HuH-7.5 (cell line): ENCODE measurements around the gene OLIG2.

Experiments used
- DNase-seq: peaks from one replicate; pipeline ENCODE4 v3.0.0; 2011; ENCODE audit warnings: low spot score

Gene OLIG2

GRCh38 chr21:33019885-33020557 lies 5.7 kb upstream of the OLIG2 start:
- no peak for DNase-seq

GRCh38 chr21:33020558-33021100 lies 5.1 kb upstream of the OLIG2 start:
- no peak for DNase-seq

GRCh38 chr21:33021150-33021549 lies 4.6 kb upstream of the OLIG2 start:
- DNase-seq, result no peak

- no peak for DNase-seq
Measured at GRCh38 chr21:33021667-33022066, 4.1 kb upstream of the OLIG2 start.

GRCh38 chr21:33022489-33022827 lies 3.3 kb upstream of the OLIG2 start:
- DNase-seq, result no peak

GRCh38 chr21:33022828-33023573 lies 2.7 kb upstream of the OLIG2 start:
- DNase-seq, result no peak

- no peak for DNase-seq
Measured at GRCh38 chr21:33023574-33024200, 2.0 kb upstream of the OLIG2 start.

GRCh38 chr21:33024201-33025103 lies 1.3 kb upstream of the OLIG2 start:
- DNase-seq, result no peak

- no peak for DNase-seq
Measured at GRCh38 chr21:33025106-33025488, 638 bp upstream of the OLIG2 start.

- no peak for DNase-seq
Measured at GRCh38 chr21:33026443-33026858, 716 bp downstream of the OLIG2 start.

- DNase-seq, result no peak
Measured at GRCh38 chr21:33026878-33027400, 1.2 kb downstream of the OLIG2 start.

- DNase-seq, result no peak
Measured at GRCh38 chr21:33027401-33028286, 1.9 kb downstream of the OLIG2 start.

GRCh38 chr21:33028287-33028670 lies 2.5 kb downstream of the OLIG2 start:
- DNase-seq, result no peak

- DNase-seq, result no peak
Measured at GRCh38 chr21:33028773-33029384, 3.1 kb downstream of the OLIG2 start.

- DNase-seq, result no peak
Measured at GRCh38 chr21:33029385-33029921, 3.7 kb downstream of the OLIG2 start.

- no peak for DNase-seq
Measured at GRCh38 chr21:33029975-33030461, 4.3 kb downstream of the OLIG2 start.

GRCh38 chr21:33030633-33031032 lies 4.9 kb downstream of the OLIG2 start:
- no peak for DNase-seq

- no peak for DNase-seq
Measured at GRCh38 chr21:33031152-33031911, 5.6 kb downstream of the OLIG2 start.

- no peak for DNase-seq
Measured at GRCh38 chr21:33032434-33033047, 6.8 kb downstream of the OLIG2 start.
